DOHH2 (cell line): ENCODE measurements around the gene PAQR6.

Experiments used
- H3F3A ChIP-seq: fragments of 200-600 bp; sonication (generic), shearing (Covaris generic); 2 replicates; pipeline ENCODE4 v1.6.0; 2016; ENCODE audit warnings: antibody characterized with exemption, mild to moderate bottlenecking; ENCODE audit not compliant: control insufficient read depth, insufficient read depth
- H3K27ac ChIP-seq: fragments of 200-600 bp; sonication (generic); 2 replicates; pipeline ENCODE4 v1.5.1; 2014; ENCODE audit warnings: low read depth, mild to moderate bottlenecking, low read length, moderate library complexity
- H3K27me3 ChIP-seq: fragments of 200-600 bp; sonication (generic); 2 replicates; pipeline ENCODE4 v1.6.1; 2014; ENCODE audit warnings: mild to moderate bottlenecking, low read length, mixed read lengths; ENCODE audit not compliant: control insufficient read depth
- H3K36me3 ChIP-seq: fragments of 200-600 bp; sonication (generic); 2 replicates; pipeline ENCODE4 v1.6.1; 2014; ENCODE audit warnings: mild to moderate bottlenecking, low read length, moderate library complexity, mixed read lengths; ENCODE audit not compliant: control insufficient read depth
- H3K4me1 ChIP-seq: fragments of 200-600 bp; sonication (generic); 2 replicates; pipeline ENCODE4 v1.6.1; 2014; ENCODE audit warnings: mild to moderate bottlenecking, low read length, mixed read lengths; ENCODE audit not compliant: control insufficient read depth
- H3K4me2 ChIP-seq: fragments of 200-600 bp; sonication (generic); 2 replicates; pipeline ENCODE4 v1.6.0; 2014; ENCODE audit warnings: mild to moderate bottlenecking, low read length, moderate library complexity
- H3K4me3 ChIP-seq: fragments of 200-600 bp; sonication (generic); 2 replicates; pipeline ENCODE4 v1.5.1; 2014; ENCODE audit warnings: mild to moderate bottlenecking, low read length, mixed read lengths
- H3K79me2 ChIP-seq: fragments of 200-600 bp; sonication (generic); 2 replicates; pipeline ENCODE4 v1.6.1; 2014; ENCODE audit warnings: mild to moderate bottlenecking, low read length, mixed read lengths; ENCODE audit not compliant: control insufficient read depth
- H3K9me2 ChIP-seq: fragments of 200-600 bp; sonication (generic); replicated peaks from 2 replicates; pipeline ENCODE4 v1.6.1; 2014; ENCODE audit warnings: mild to moderate bottlenecking, low read length, mixed read lengths; ENCODE audit not compliant: control insufficient read depth
- H3K9me3 ChIP-seq: fragments of 200-600 bp; sonication (generic); 2 replicates; pipeline ENCODE4 v1.6.1; 2014; ENCODE audit warnings: antibody characterized with exemption, low read length, mixed read lengths; ENCODE audit not compliant: control insufficient read depth, insufficient read depth
- H4K20me1 ChIP-seq: fragments of 200-600 bp; sonication (generic); 2 replicates; pipeline ENCODE4 v1.6.0; 2014; ENCODE audit warnings: low read depth, mild to moderate bottlenecking, antibody characterized with exemption, low read length, moderate library complexity; ENCODE audit not compliant: control insufficient read depth, insufficient read depth
- CTCF ChIP-seq: fragments of 200-600 bp; sonication (generic); IDR thresholded peaks from one replicate; pipeline ENCODE4 v1.5.1; 2014; ENCODE audit warnings: antibody characterized with exemption, mild to moderate bottlenecking, low read depth, low read length; ENCODE audit not compliant: poor library complexity, severe bottlenecking
- EZH2phosphoT487 ChIP-seq: fragments of 200-600 bp; sonication (generic); IDR thresholded peaks from 2 replicates; pipeline ENCODE4 v1.6.1; 2017; ENCODE audit warnings: borderline replicate concordance, mild to moderate bottlenecking, antibody characterized with exemption, low read length, moderate library complexity, mixed read lengths

Gene PAQR6

GRCh38 chr1:156214024-156214748 is 33.7 kb downstream of the PAQR6 start:
- TF ChIP-seq EZH2phosphoT487 (no peak), CTCF (no peak)
- Histone ChIP-seq H3K9me2 (no peaks in the 10 kb centered on the region), H3K9me3 (no peaks in the 10 kb centered on the region), H3K27me3 (no peaks in the 10 kb centered on the region), H3K4me3 (peak overlapping the region; percentile 96), H3F3A (peaks cover 5% of the 10 kb centered on the region; the same call in 1 of the 2 replicates), H3K36me3 (peaks cover 38% of the 10 kb centered on the region), H3K4me2 (peak overlapping the region; percentile 77), H3K4me1 (peaks cover 13% of the 10 kb centered on the region), H4K20me1 (no peaks in the 10 kb centered on the region), H3K27ac (no peak overlapping the region), H3K79me2 (peaks cover 44% of the 10 kb centered on the region)

DNA sequence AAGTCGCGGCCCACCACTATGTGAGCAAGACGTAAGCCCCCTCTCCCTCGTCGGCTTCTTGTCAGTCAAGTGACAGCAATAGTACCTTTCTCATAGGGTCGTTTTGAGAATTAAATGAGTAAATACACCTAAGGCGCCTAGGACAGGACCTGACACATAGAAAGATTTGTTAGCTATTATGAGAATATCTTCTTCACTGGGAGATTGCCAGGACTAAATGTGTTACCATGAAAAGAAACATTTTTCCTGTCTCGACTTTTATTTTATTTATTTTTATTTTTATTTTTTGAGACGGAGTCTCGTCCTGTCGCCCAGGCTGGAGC is 34.3 kb downstream of the PAQR6 start:
- Histone ChIP-seq H3K27ac (peak overlapping the region; percentile 74), H3K27me3 (no peaks in the 10 kb centered on the region), H3K4me1 (peaks cover 12% of the 10 kb centered on the region), H3K79me2 (peaks cover 41% of the 10 kb centered on the region), H3K9me3 (no peaks in the 10 kb centered on the region), H4K20me1 (no peaks in the 10 kb centered on the region), H3K4me3 (peak overlapping the region; percentile 96), H3K9me2 (no peaks in the 10 kb centered on the region), H3F3A (peaks cover 5% of the 10 kb centered on the region; the same call in 1 of the 2 replicates), H3K36me3 (peaks cover 41% of the 10 kb centered on the region), H3K4me2 (peak overlapping the region; percentile 77)
- TF ChIP-seq EZH2phosphoT487 (no peak), CTCF (no peak)

GRCh38 chr1:156212833-156213643 is 34.8 kb downstream of the PAQR6 start, which contains the start of gene PMF1:
PMF1 (plus strand) TSS chr1:156213007; CDS start chr1:156213016, 9 bp downstream.
- no peak for TF ChIP-seq CTCF
- TF ChIP-seq EZH2phosphoT487, result no peak
- Histone ChIP-seq H3K27ac (peak within 1 kb of the TSS; percentile 74), H3F3A (peaks cover 5% of the 10 kb centered on the region; the same call in 1 of the 2 replicates), H3K27me3 (no peaks in the 10 kb centered on the region), H3K4me3 (peak within 1 kb of the TSS; percentile 96), H3K4me2 (peak within 1 kb of the TSS; percentile 77), H3K4me1 (peaks cover 12% of the 10 kb centered on the region), H3K79me2 (peaks cover 37% of the 10 kb centered on the region), H3K9me2 (no peaks in the 10 kb centered on the region), H3K9me3 (no peaks in the 10 kb centered on the region), H3K36me3 (peaks cover 42% of the 10 kb centered on the region), H4K20me1 (no peaks in the 10 kb centered on the region)
